ENCODE data around the gene DRAP1. TPM values are rescaled to one million over a fixed set of nuclear protein-coding genes. Genes with fewer than 3 reads are reported as not detected.

DRAP1 gene
- polyA plus RNA-seq, 1 donor: 74.8 TPM

- DNase-seq (ENCODE audit: low read depth): no peak
Measured at GRCh38 chr11:65903715-65904114, 15.5 kb upstream of the DRAP1 start.

GRCh38 chr11:65906602-65907001 lies 12.6 kb upstream of the DRAP1 start:
- DNase-seq (ENCODE audit: low read depth): no peak

- DNase-seq (ENCODE audit: low read depth): no peak
Measured at GRCh38 chr11:65907878-65908277, 11.3 kb upstream of the DRAP1 start.

- no peak for DNase-seq (ENCODE audit: low read depth)
Measured at GRCh38 chr11:65911682-65912568, 7.3 kb upstream of the DRAP1 start.

- no peak for DNase-seq (ENCODE audit: low read depth)
Measured at GRCh38 chr11:65912845-65913244, 6.4 kb upstream of the DRAP1 start.

- DNase-seq (ENCODE audit: low read depth): no peak
Measured at GRCh38 chr11:65915101-65915820, 4.0 kb upstream of the DRAP1 start.

GRCh38 chr11:65915821-65916251 lies 3.4 kb upstream of the DRAP1 start:
- no peak for DNase-seq (ENCODE audit: low read depth)

- DNase-seq (ENCODE audit: low read depth): no peak
Measured at GRCh38 chr11:65916391-65916790, 2.8 kb upstream of the DRAP1 start.

GRCh38 chr11:65917077-65917433 lies 2.2 kb upstream of the DRAP1 start:
- DNase-seq (ENCODE audit: low read depth): no peak

GRCh38 chr11:65917434-65918210 lies 1.6 kb upstream of the DRAP1 start:
- no peak for DNase-seq (ENCODE audit: low read depth)

GRCh38 chr11:65918211-65919140 lies 750 bp upstream of the DRAP1 start, which contains the start of gene C11orf68:
Gene C11orf68, minus strand, starts transcription at chr11:65919062. Its CDS starts 31 bp downstream, at chr11:65919031.
- DNase-seq (ENCODE audit: low read depth): peak; percentile 72

- DNase-seq (ENCODE audit: low read depth): no peak
Measured at GRCh38 chr11:65919573-65920371, 546 bp downstream of the DRAP1 start.

GRCh38 chr11:65920372-65920802 lies 1.2 kb downstream of the DRAP1 start:
- no peak for DNase-seq (ENCODE audit: low read depth)

- no peak for DNase-seq (ENCODE audit: low read depth)
Measured at GRCh38 chr11:65921033-65921555, 1.9 kb downstream of the DRAP1 start.

- no peak for DNase-seq (ENCODE audit: low read depth)
Measured at GRCh38 chr11:65921876-65922275, 2.6 kb downstream of the DRAP1 start.

- no peak for DNase-seq (ENCODE audit: low read depth)
Measured at GRCh38 chr11:65922565-65922964, 3.3 kb downstream of the DRAP1 start.

GRCh38 chr11:65925397-65925796 lies 6.2 kb downstream of the DRAP1 start:
- no peak for DNase-seq (ENCODE audit: low read depth)

- no peak for DNase-seq (ENCODE audit: low read depth)
Measured at GRCh38 chr11:65927904-65928397, 8.7 kb downstream of the DRAP1 start.

GRCh38 chr11:65928667-65929066 lies 9.4 kb downstream of the DRAP1 start:
- no peak for DNase-seq (ENCODE audit: low read depth)
